Fibroblast of pulmonary artery (primary cell): ENCODE results near the gene SART3.
A peak's percentile ranks its signal among the peaks of the same experiment; 100 is the strongest.
"Not testable (repeated sequence)": the region's sequence is repeated elsewhere in the genome, so short reads cannot be mapped to it uniquely, and the experiment has no call there.

Source experiments
- DNase-seq: peaks from one replicate; pipeline ENCODE4 v3.0.0-alpha.2; 2010; ENCODE audit warnings: low read depth
- H3K4me3 ChIP-seq: replicated peaks from 2 replicates; pipeline ENCODE4 v1.5.1; 2011; ENCODE audit warnings: low read depth, mild to moderate bottlenecking, control low read depth, low read length, moderate library complexity
- CTCF ChIP-seq: IDR thresholded peaks from 2 replicates; pipeline ENCODE4 v1.5.1; 2011; ENCODE audit warnings: mild to moderate bottlenecking, control low read depth, low read length, inconsistent platforms; ENCODE audit errors: missing control alignments

The SART3 gene

GRCh38 chr12:108577458-108577857 is 16.5 kb upstream of the SART3 start:
- no peak for TF ChIP-seq CTCF
- no peak for DNase-seq
- no peak overlapping the region for H3K4me3 ChIP-seq

GRCh38 chr12:108576660-108577234 is 15.8 kb upstream of the SART3 start:
- DNase-seq, result no peak
- TF ChIP-seq CTCF, result no peak
- H3K4me3 ChIP-seq, result no peak overlapping the region

DNA sequence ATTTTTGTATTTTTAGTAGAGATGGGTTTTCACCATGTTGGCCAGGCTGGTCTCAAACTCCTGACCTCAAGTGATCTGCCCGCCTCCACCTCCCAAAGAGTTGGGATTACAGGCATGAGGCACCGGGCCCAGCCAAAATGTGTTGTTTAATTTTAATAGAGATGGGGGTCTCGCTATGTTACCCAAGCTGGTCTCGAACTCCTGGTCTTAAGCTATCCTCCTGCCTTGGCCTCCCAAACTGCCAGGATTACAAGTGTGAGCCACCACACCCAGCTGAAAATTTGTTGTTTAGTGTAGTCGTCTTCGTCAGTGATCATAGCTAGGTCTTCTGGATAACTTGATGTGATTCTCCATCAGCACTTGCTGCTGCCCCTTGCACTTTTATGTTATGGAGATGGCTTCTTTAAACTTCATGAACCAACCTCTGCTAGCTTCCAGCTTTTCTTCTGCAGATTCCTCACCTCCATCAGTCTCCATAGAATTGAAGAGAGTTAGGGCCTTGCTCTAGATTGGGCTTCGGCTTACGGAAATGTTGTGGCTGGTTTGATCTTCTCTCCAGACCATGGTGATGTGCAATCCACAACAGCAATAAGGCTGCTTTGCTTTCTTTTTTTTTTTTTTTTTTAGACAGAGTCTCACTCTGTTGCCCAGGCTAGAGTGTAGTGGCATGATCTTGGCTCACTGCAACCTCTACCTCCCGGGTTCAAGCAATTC is 14.4 kb upstream of the SART3 start:
- no peak for TF ChIP-seq CTCF
- H3K4me3 ChIP-seq, result no peak overlapping the region
- no peak for DNase-seq

DNA sequence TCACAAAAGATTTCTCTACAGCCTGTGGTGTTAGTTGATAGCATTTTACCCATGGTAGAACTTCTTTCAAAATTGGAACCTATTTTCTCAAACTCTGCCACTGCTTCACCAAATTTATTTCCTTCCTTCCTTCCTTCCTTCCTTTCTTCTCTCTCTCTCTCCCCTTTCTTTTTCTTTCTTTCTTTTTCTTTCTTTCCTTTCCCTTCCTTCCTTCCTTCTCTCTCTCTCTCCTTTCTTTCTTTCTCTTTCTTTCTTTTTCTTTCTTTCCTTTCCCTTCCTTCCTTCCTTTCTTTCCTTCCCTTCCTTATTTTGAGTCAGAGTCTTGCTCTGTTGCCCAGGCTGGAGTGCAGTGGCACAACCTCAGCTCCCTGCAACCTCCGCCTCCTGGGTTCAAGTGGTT is 13.3 kb upstream of the SART3 start:
- H3K4me3 ChIP-seq, DNase-seq: not testable (repeated sequence)

DNA sequence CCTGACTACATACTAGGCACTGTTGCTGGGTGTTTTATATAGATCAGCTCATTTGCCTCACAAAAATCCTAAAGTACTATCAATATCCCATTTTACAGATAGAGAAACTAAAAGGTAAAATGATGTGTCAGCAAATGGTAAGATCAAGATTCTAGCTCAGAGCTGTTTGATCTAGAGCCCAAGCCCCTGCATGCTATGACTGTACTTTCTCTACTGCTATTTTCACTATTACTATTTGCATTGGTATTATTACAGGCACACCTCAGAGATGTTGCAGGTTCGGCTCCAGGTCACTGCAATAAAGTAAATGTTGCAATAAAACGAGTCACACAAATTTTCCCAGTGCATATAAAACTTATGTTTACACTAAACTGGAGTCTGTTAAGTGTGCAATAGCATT is 12.3 kb upstream of the SART3 start:
- no peak overlapping the region for H3K4me3 ChIP-seq
- DNase-seq, result no peak
- no peak for TF ChIP-seq CTCF

DNA sequence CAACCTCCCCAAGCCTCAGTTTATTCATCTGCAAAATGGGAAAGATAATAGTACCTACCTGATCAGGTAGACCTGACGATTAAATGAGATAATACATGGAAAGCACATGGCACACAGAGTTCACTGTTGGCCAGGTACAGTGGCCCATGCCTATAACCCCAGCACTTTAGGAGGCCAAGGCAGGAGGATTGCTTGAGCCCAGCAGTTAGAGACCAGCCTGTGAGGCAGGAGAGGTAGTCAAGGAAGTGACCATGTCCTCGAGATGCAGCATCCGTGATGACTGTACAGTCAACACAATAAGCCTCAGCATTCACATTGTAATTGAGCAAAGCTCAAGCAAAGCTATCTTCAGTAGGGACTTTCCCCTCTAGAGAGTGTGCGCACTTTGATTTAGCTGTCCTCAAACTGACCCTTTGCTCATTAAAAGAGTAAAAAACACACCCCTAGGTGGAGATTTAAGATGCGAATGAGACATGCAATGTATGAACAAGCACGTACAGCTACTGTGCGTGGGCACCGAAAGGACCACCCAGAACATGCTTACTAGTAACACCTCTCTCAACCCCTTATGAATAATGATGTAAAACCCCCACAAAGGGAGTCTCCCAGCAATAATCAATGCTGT is 11.3 kb upstream of the SART3 start:
- no peak overlapping the region for H3K4me3 ChIP-seq
- no peak for TF ChIP-seq CTCF
- peak; percentile 28 for DNase-seq

DNA sequence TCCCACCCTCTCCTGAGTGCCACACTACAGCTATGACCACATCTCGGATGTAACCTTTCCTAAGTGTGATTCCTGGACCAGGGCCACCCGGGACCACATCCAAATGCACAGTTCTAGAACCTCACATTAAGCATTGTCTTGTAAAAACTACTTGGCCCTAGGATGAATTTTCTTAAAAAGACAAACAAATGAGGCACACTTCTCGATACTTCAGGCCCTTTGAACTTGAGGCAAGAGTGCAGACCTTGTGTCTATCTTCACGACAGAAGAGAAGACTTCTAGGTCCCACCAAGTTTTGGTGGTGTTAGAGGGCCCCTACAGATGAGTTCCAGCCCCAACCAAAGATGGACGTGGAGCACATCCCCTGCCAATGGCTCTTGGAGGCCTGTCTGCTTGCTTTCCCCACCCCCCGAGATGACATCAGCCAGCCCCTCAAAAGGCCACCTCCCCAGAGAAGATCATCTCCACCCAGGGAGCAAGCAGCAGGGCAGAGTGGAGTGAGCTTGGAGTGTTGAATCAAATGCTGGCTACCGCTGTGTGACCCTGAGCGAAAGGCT is 10.7 kb upstream of the SART3 start:
- DNase-seq, result no peak
- H3K4me3 ChIP-seq, result no peak overlapping the region
- TF ChIP-seq CTCF, result no peak
